ENCODE data around the gene STARD10.

STARD10 gene

GRCh38 chr11:72789493-72790131 is 4.2 kb downstream of the STARD10 start:
- H3K4me3 ChIP-seq (replicated peaks; ENCODE audit: low read depth, low read length): no peak overlapping the region
- TF ChIP-seq CTCF (IDR thresholded peaks at IDR 0.05; ENCODE audit: low read depth, low read length, missing control alignments): no peak
- no peak for DNase-seq (ENCODE audit: extremely low read depth, low read depth)

DNA sequence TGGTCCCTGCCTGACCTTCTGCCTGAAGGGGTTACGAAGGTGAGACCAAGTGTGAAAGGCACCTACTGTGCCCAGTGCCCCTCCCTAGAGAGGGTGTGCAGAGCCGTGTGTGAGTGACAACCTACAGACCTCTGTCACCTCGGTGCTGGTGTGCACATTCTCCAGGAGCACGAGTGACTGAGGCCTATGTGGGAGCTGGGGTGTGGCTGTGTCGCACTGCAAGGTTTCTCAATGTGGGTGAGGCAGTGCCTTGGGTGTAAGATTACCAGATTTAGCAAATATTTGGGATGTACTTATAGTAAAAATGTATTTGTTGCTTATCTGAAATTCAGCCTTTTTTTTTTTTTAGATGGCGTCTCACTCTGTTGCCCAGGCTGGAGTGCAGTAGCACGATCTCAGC is 5.6 kb downstream of the STARD10 start:
- no peak overlapping the region for H3K4me3 ChIP-seq (replicated peaks; ENCODE audit: low read depth, low read length)
- no peak for TF ChIP-seq CTCF (IDR thresholded peaks at IDR 0.05; ENCODE audit: low read depth, low read length, missing control alignments)
- DNase-seq (ENCODE audit: extremely low read depth, low read depth): no peak

DNA sequence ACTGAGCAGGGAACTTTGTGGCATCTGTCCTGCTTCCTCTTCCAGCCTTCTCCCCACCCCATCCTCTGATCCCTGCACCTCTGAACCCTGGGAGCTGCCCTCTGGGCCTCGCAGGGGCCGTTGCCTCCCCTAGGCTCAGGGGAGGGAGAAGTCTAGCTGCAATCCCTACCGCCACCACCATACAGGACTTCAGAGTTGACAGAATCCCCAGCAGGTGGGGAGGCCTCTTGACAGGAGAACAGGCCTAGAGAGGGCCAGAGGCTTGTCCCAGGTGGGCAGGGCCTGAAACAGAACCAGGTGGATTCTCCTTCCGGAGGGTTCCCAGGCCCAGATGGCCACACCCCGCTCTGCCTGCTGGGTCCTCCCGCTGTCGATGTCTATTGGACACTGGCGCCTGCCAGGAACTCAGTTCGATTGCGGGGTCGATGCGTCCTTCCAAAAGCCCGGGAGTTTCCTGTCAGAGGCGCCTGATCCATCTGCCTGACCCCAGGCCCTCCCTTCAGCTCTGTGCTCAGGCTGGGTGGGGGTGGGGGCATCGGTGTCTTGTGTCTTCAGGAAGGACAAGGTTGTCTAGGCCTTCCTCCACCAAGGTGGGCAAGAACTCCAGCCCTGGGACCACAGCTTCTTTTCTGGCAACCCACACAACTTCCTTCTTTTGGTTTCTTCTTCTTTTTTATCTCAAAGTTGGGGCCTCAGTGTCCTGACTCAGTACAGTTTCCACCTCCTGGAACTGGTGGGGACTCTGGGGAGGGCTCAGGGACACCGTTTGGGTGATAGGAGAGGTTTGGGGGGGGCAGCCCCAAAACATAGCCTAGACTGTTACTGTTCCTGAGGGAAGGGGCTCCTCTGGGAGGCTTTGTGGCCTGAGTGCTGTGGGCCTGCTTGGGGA is 6.4 kb downstream of the STARD10 start:
- no peak for TF ChIP-seq CTCF (IDR thresholded peaks at IDR 0.05; ENCODE audit: low read depth, low read length, missing control alignments)
- no peak for DNase-seq (ENCODE audit: extremely low read depth, low read depth)

DNA sequence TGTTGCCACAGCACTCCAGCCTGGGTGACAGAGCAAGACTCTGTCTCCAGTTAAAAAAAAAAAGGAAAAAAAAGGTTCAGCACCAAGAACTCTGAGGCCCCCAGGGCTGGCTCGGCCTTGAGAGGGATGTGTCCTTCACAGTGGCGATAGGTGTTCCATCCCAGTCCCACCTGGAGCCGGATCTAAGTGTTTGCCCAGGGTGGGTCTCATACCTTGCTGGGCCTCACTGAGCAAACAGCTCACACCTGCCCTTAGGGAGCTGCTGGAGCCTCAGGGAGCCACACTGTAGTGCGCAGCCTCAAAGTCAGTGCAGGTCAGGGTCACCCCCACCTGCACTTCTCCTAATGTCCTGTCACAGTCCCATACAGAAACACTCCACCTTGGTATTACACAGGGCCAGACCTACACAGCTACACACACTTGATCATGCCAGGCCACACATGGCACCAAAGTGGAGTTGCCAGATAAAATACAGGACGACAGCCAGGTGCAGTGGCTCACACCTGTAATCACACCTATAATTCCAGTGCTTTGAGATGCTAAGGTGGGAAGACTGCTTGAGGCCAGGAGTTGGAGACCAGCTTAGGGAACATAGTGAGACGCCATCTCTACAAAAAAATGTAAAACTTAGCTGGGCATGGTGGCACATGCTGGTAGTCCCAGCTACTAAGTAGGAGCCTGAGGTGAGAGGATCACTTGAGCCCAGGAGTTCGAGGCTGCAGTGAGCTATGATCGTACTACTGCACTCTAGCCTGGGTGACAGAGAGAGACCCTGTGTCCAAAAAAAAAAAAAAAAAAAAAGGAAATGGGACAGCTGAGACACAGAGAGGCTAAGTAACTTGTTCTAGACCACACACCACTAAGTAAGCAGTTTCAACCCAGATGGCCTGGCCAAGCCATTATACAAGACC is 7.3 kb downstream of the STARD10 start:
- TF ChIP-seq CTCF (IDR thresholded peaks at IDR 0.05; ENCODE audit: low read depth, low read length, missing control alignments): no peak
- H3K4me3 ChIP-seq (replicated peaks; ENCODE audit: low read depth, low read length): no peak overlapping the region
- DNase-seq (ENCODE audit: extremely low read depth, low read depth): no peak

More for the DNA sequence above, 6.4 kb downstream of the STARD10 start:
- H3K4me3 ChIP-seq (replicated peaks; ENCODE audit: low read depth, low read length): no peak overlapping the region

- H3K4me3 ChIP-seq (replicated peaks; ENCODE audit: low read depth, low read length): no peak overlapping the region
- no peak for DNase-seq (ENCODE audit: extremely low read depth, low read depth)
- no peak for TF ChIP-seq CTCF (IDR thresholded peaks at IDR 0.05; ENCODE audit: low read depth, low read length, missing control alignments)
Observed at GRCh38 chr11:72784662-72785061, 9.2 kb downstream of the STARD10 start.

GRCh38 chr11:72783144-72783905 is 10.5 kb downstream of the STARD10 start:
- no peak overlapping the region for H3K4me3 ChIP-seq (replicated peaks; ENCODE audit: low read depth, low read length)
- no peak for TF ChIP-seq CTCF (IDR thresholded peaks at IDR 0.05; ENCODE audit: low read depth, low read length, missing control alignments)
- DNase-seq (ENCODE audit: extremely low read depth, low read depth): no peak

Data from HFF-Myc (cell line).